PC-9 (cell line): ENCODE measurements around the gene TSPAN11. TPM values are rescaled to one million over a fixed set of nuclear protein-coding genes. Genes with fewer than 3 reads are reported as not detected.

Source experiments
- Bru-seq: library from RNA; stranded (reverse); fragments of 400-500 nt; gene quantifications from one replicate; lab custom pipeline; 2021; lab: Mats Ljungman, UMichigan
- BruChase-seq, 2 experiments: library from RNA; stranded (reverse); fragments of 400-500 nt; gene quantifications; one replicate each; lab custom pipeline; 2021; lab: Mats Ljungman, UMichigan
- BruUV-seq: library from RNA; stranded (reverse); fragments of 400-500 nt; replicated peaks from 2 replicates; lab custom pipeline; 2021; lab: Mats Ljungman, UMichigan
- CTCF ChIA-PET: fragments of 300-600 bp; sonication (Branson Sonifier 250); formaldehyde crosslinking; loops from one replicate; lab custom pipeline; 2022; ENCODE audit warnings: antibody characterized with exemption; lab: Charles Lee
- POLR2A ChIA-PET: fragments of 300-600 bp; sonication (Branson Sonifier 250); formaldehyde crosslinking; loops from one replicate; lab custom pipeline; 2022; ENCODE audit warnings: antibody characterized with exemption; ENCODE audit not compliant: unreplicated experiment; lab: Charles Lee
- DNase-seq, 2 experiments: peaks; one replicate each; pipeline versions ENCODE4 v3.0.0 to v3.0.0-alpha.2; 2015 to 2022; ENCODE audit warnings: mixed read lengths in 1 of 2
- H2AFZ ChIP-seq: fragments of 200-600 bp; sonication (generic); 2 replicates; pipeline ENCODE4 v1.8.1; 2017; ENCODE audit warnings: antibody characterized with exemption
- H3F3A ChIP-seq: fragments of 200-600 bp; sonication (generic); 2 replicates; pipeline ENCODE4 v1.8.1; 2017; ENCODE audit warnings: antibody characterized with exemption, mild to moderate bottlenecking, low read depth; ENCODE audit not compliant: insufficient read depth
- H3K27ac ChIP-seq: fragments of 200-600 bp; sonication (generic); 2 replicates; pipeline ENCODE4 v1.6.1; 2016; ENCODE audit warnings: mixed run types
- H3K27me3 ChIP-seq: fragments of 200-600 bp; sonication (generic); 2 replicates; pipeline ENCODE4 v1.6.1; 2016; ENCODE audit warnings: low read depth, mixed run types; ENCODE audit not compliant: insufficient read depth
- H3K36me3 ChIP-seq: fragments of 200-600 bp; sonication (generic); 2 replicates; pipeline ENCODE4 v1.6.1; 2016; ENCODE audit warnings: low read depth, mixed run types
- H3K4me1 ChIP-seq: fragments of 200-600 bp; sonication (generic); replicated peaks from 2 replicates; pipeline ENCODE4 v1.6.1; 2016; ENCODE audit warnings: mixed run types; ENCODE audit not compliant: insufficient read depth
- H3K4me2 ChIP-seq: fragments of 200-600 bp; sonication (generic); 2 replicates; pipeline ENCODE4 v1.6.1; 2017; ENCODE audit warnings: mixed run types
- H3K4me3 ChIP-seq: fragments of 200-600 bp; sonication (generic); 2 replicates; pipeline ENCODE4 v1.6.1; 2016; ENCODE audit warnings: mixed run types
- H3K79me2 ChIP-seq: fragments of 200-600 bp; sonication (generic); 2 replicates; pipeline ENCODE4 v1.6.1; 2017; ENCODE audit warnings: low read depth, mixed run types
- H3K9me2 ChIP-seq: fragments of 200-600 bp; sonication (generic); 2 replicates; pipeline ENCODE4 v1.8.1; 2017; ENCODE audit warnings: mild to moderate bottlenecking; ENCODE audit not compliant: insufficient read depth
- H3K9me3 ChIP-seq: fragments of 200-600 bp; sonication (generic); 2 replicates; pipeline ENCODE4 v1.8.1; 2016; ENCODE audit warnings: low read depth; ENCODE audit not compliant: insufficient read depth
- H4K20me1 ChIP-seq: fragments of 200-600 bp; sonication (generic); 2 replicates; pipeline ENCODE4 v1.8.1; 2017; ENCODE audit not compliant: insufficient read depth
- CTCF ChIP-seq: fragments of 200-600 bp; sonication (generic); conservative IDR thresholded peaks from 2 replicates; pipeline ENCODE4 v1.6.1; 2017; ENCODE audit warnings: mixed run types, antibody characterized with exemption, mild to moderate bottlenecking, moderate library complexity
- EZH2 ChIP-seq: fragments of 200-600 bp; sonication (generic); IDR thresholded peaks from 2 replicates; pipeline ENCODE4 v1.8.0; 2017; ENCODE audit warnings: antibody characterized with exemption, low read depth
- intact Hi-C: fragments of 100-400 bp; cut with micrococcal nuclease; formaldehyde crosslinking; loops from one replicate; pipeline ENCODE4 v1.10.0; 2022; ENCODE audit not compliant: unreplicated experiment
- long read RNA-seq: library from polyadenylated mRNA; stranded (forward); transcript quantifications from one replicate; pipeline ENCODE4 v2.0.0, GENCODE V29; 2022
- total RNA-seq: library from RNA; stranded (reverse); gene quantifications from 2 replicates; pipeline ENCODE4 v1.2.3, GENCODE V29; 2021

TSPAN11 gene
- total RNA-seq (not detected in 2 replicates), Bru-seq, nascent RNA (percentile 3 among the genes with signal in this experiment), BruChase-seq, experiment 1, labeled RNA remaining after a 2-hour chase (percentile 1 among the genes with signal in this experiment), BruChase-seq, experiment 2, labeled RNA remaining after a 6-hour chase (not detected)
- long read RNA-seq, partial matches to known transcripts, result 0 of 2 reads
- long read RNA-seq, other reads (novel, unspliced or antisense), result 2 of 2 reads

GRCh38 chr12:30926243-30927221 lies at the start of gene TSPAN11:
TSS of gene TSPAN11 (plus strand) at chr12:30926748. CDS start at chr12:30953992, 27,244 bp downstream.
- H3K79me2 ChIP-seq, result no peaks in the 10 kb centered on the region
- no peaks in the 10 kb centered on the region for H3K36me3 ChIP-seq
- H3K9me2 ChIP-seq, result no peaks in the 10 kb centered on the region
- no peaks in the 10 kb centered on the region for H3K4me1 ChIP-seq
- no peak for DNase-seq
- BruUV-seq, result no TSS peak
- H3K27me3 ChIP-seq, result peaks cover 19% of the 10 kb centered on the region
- H3K27ac ChIP-seq, result no peak within 1 kb of the TSS
- H4K20me1 ChIP-seq, result no peaks in the 10 kb centered on the region
- TF ChIP-seq EZH2, result peak; percentile 77; the same call in 1 of the 2 replicates
- TF ChIP-seq CTCF, result no peak
- ChIA-PET CTCF (interaction anchor here (0.6 kb wide), 1 partner anchor 591 kb away, joined by 3 read pairs; no protein-coding TSS in a partner anchor), POLR2A (interaction anchor here (0.6 kb wide), 1 partner anchor 95 kb away, joined by 5 read pairs; no protein-coding TSS in a partner anchor)
- intact Hi-C loops, result no loop called here
- no peaks in the 10 kb centered on the region for H3K9me3 ChIP-seq
- no peak within 1 kb of the TSS for H3K4me3 ChIP-seq
- H2AFZ ChIP-seq, result no peak within 1 kb of the TSS
- peak within 1 kb of the TSS; percentile 27; the same call in 1 of the 2 replicates for H3K4me2 ChIP-seq
- H3F3A ChIP-seq, result no peaks in the 10 kb centered on the region

- ChIA-PET POLR2A (no interaction called here), CTCF (no interaction called here)
- TF ChIP-seq EZH2 (no peak), CTCF (no peak)
- no TSS peak for BruUV-seq
- intact Hi-C loops, result no loop called here
- Histone ChIP-seq H3K4me3 (no peak overlapping the region), H3K9me2 (no peaks in the 10 kb centered on the region), H3K79me2 (no peaks in the 10 kb centered on the region), H4K20me1 (no peaks in the 10 kb centered on the region), H3K36me3 (no peaks in the 10 kb centered on the region), H3K4me1 (no peaks in the 10 kb centered on the region), H3K27me3 (peaks cover 17% of the 10 kb centered on the region; the same call in 1 of the 2 replicates), H3K9me3 (no peaks in the 10 kb centered on the region), H3K4me2 (no peak overlapping the region), H3K27ac (no peak overlapping the region), H3F3A (no peaks in the 10 kb centered on the region), H2AFZ (no peak overlapping the region)
- peak in 1 of 2 experiments; percentile 19 for DNase-seq
Observed at GRCh38 chr12:30877105-30877875, 49.3 kb upstream of the TSPAN11 start.

GRCh38 chr12:30878024-30878423 lies 48.5 kb upstream of the TSPAN11 start:
- H3K27ac ChIP-seq, result no peak overlapping the region
- BruUV-seq, result no TSS peak
- H3K9me2 ChIP-seq, result no peaks in the 10 kb centered on the region
- H3K27me3 ChIP-seq, result peaks cover 17% of the 10 kb centered on the region; the same call in 1 of the 2 replicates
- TF ChIP-seq EZH2 (no peak), CTCF (no peak)
- no peaks in the 10 kb centered on the region for H3K4me1 ChIP-seq
- H3K36me3 ChIP-seq, result no peaks in the 10 kb centered on the region
- H3K4me3 ChIP-seq, result no peak overlapping the region
- POLR2A ChIA-PET, result no interaction called here
- no peak overlapping the region for H2AFZ ChIP-seq
- no peaks in the 10 kb centered on the region for H4K20me1 ChIP-seq
- CTCF ChIA-PET, result no interaction called here
- no peaks in the 10 kb centered on the region for H3F3A ChIP-seq
- DNase-seq, result no peak
- H3K79me2 ChIP-seq, result no peaks in the 10 kb centered on the region
- H3K4me2 ChIP-seq, result no peak overlapping the region
- intact Hi-C loops, result no loop called here
- H3K9me3 ChIP-seq, result no peaks in the 10 kb centered on the region
